MCF 10A (cell line): ENCODE data around the gene KCTD19. TPM values are rescaled to one million over a fixed set of nuclear protein-coding genes. Genes with fewer than 3 reads are reported as not detected.

Source experiments
- BruUV-seq: library from RNA; stranded (reverse); fragments of 400-500 nt; replicated peaks from 2 replicates; lab custom pipeline; 2021; lab: Mats Ljungman, UMichigan
- CTCF ChIA-PET: fragments of 300-600 bp; sonication (Branson Sonifier 250); formaldehyde crosslinking; extraction: SDS; loops from one replicate; lab custom pipeline; 2021; ENCODE audit warnings: antibody characterized with exemption, inconsistent platforms; lab: Yijun Ruan, JAX
- POLR2A ChIA-PET: fragments of 300-600, 350-650 bp; sonication (Branson Sonifier 250); formaldehyde crosslinking; extraction: SDS; loops from one replicate; lab custom pipeline; 2020; ENCODE audit warnings: antibody characterized with exemption, inconsistent platforms; lab: Yijun Ruan, JAX
- DNase-seq: peaks from one replicate; pipeline ENCODE4 v3.0.0-alpha.2; 2018; ENCODE audit not compliant: unreplicated experiment
- H3K27ac Mint-ChIP-seq: one replicate; pipeline ENCODE4 v1.8.0; 2022; ENCODE audit warnings: mild to moderate bottlenecking, low read depth, mixed read lengths; ENCODE audit not compliant: unreplicated experiment
- H3K27me3 Mint-ChIP-seq: one replicate; pipeline ENCODE4 v1.8.0; 2022; ENCODE audit warnings: mixed read lengths; ENCODE audit not compliant: insufficient read depth, unreplicated experiment
- H3K36me3 Mint-ChIP-seq: one replicate; pipeline ENCODE4 v1.8.0; 2022; ENCODE audit warnings: mild to moderate bottlenecking, moderate library complexity, mixed read lengths; ENCODE audit not compliant: insufficient read depth, unreplicated experiment
- H3K4me1 Mint-ChIP-seq: one replicate; pipeline ENCODE4 v1.8.0; 2022; ENCODE audit warnings: mixed read lengths; ENCODE audit not compliant: insufficient read depth, unreplicated experiment
- H3K4me3 Mint-ChIP-seq: one replicate; pipeline ENCODE4 v1.8.0; 2022; ENCODE audit warnings: mild to moderate bottlenecking, moderate library complexity, mixed read lengths; ENCODE audit not compliant: unreplicated experiment
- H3K9me3 Mint-ChIP-seq: one replicate; pipeline ENCODE4 v1.8.0; 2022; ENCODE audit warnings: mixed read lengths; ENCODE audit not compliant: unreplicated experiment
- CTCF ChIP-seq: fragments of 200-600 bp; IDR thresholded peaks from one replicate; pipeline ENCODE4 v1.8.0; 2022; ENCODE audit warnings: antibody characterized with exemption, mild to moderate bottlenecking; ENCODE audit not compliant: unreplicated experiment
- intact Hi-C: fragments of 100-400 bp; cut with micrococcal nuclease; formaldehyde crosslinking; loops from 2 replicates; pipeline ENCODE4 v1.14.1; 2022
- total RNA-seq: library from RNA; stranded (reverse); gene quantifications from 2 replicates; pipeline ENCODE4 v1.2.3, GENCODE V29; 2022

Gene KCTD19
- total RNA-seq, 1 experiment from 2014 or later = not detected

DNA sequence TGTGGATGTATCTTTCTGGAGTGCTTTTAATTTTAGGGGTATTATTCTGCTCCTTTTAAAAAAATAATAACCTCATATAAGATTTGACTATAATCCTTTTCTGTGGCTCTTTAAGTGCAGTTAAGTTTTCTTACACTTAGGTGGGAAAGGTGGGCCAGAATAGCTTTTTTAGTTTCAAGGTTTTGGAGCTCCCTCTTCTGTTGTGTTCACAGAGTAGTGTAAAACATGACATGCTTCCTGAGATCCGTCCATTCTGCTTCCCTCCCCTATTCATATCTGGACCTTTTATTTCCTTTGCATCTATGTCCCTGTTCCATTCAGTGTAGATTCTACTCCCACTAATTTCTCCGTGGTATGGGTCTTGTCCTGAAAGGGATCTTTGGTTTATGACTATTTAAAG lies 12.9 kb upstream of the KCTD19 start:
- no TSS peak for BruUV-seq
- no peaks in the 10 kb centered on the region for H3K4me1 Mint-ChIP-seq
- DNase-seq = peak; percentile 23
- no peak overlapping the region for H3K4me3 Mint-ChIP-seq
- H3K9me3 Mint-ChIP-seq = no peaks in the 10 kb centered on the region
- CTCF ChIA-PET = interaction anchor here (0.6 to 1.8 kb wide), 4 partner anchors 15 to 79 kb away, joined by 3 to 14 read pairs (median 4); no protein-coding TSS in a partner anchor
- peak; percentile 24 for TF ChIP-seq CTCF
- no peaks in the 10 kb centered on the region for H3K27me3 Mint-ChIP-seq
- H3K36me3 Mint-ChIP-seq = no peaks in the 10 kb centered on the region
- H3K27ac Mint-ChIP-seq = no peak overlapping the region
- POLR2A ChIA-PET = interaction anchor here (0.7 kb wide), 1 partner anchor 79 kb away, joined by 3 read pairs; no protein-coding TSS in a partner anchor
- intact Hi-C loops = loop anchor here (1.0 kb wide), 1 partner anchor 79 kb away; no protein-coding TSS in a partner anchor

- intact Hi-C loops = no loop called here
- H3K27me3 Mint-ChIP-seq = no peaks in the 10 kb centered on the region
- no peak overlapping the region for H3K4me3 Mint-ChIP-seq
- CTCF ChIA-PET = interaction anchor here (0.6 to 1.5 kb wide), 2 partner anchors 10 to 91 kb away, joined by 3 to 4 read pairs; partner anchors contain the start of genes KCTD19 and LRRC36
- H3K36me3 Mint-ChIP-seq = no peaks in the 10 kb centered on the region
- BruUV-seq = no TSS peak
- POLR2A ChIA-PET = no interaction called here
- H3K27ac Mint-ChIP-seq = no peak overlapping the region
- no peaks in the 10 kb centered on the region for H3K9me3 Mint-ChIP-seq
- H3K4me1 Mint-ChIP-seq = no peaks in the 10 kb centered on the region
- no peak for DNase-seq
- no peak for TF ChIP-seq CTCF
Observed at GRCh38 chr16:67336648-67337047, 10.1 kb upstream of the KCTD19 start.

- H3K36me3 Mint-ChIP-seq = no peaks in the 10 kb centered on the region
- H3K4me1 Mint-ChIP-seq = no peaks in the 10 kb centered on the region
- no peak for DNase-seq
- POLR2A ChIA-PET = no interaction called here
- intact Hi-C loops = no loop called here
- no TSS peak for BruUV-seq
- no peak for TF ChIP-seq CTCF
- no peak overlapping the region for H3K4me3 Mint-ChIP-seq
- CTCF ChIA-PET = interaction anchor here (0.6 to 1.5 kb wide), 2 partner anchors 10 to 92 kb away, joined by 3 to 4 read pairs; partner anchors contain the start of genes KCTD19 and LRRC36
- no peak overlapping the region for H3K27ac Mint-ChIP-seq
- H3K27me3 Mint-ChIP-seq = no peaks in the 10 kb centered on the region
- no peaks in the 10 kb centered on the region for H3K9me3 Mint-ChIP-seq
Observed at GRCh38 chr16:67336116-67336515, 9.6 kb upstream of the KCTD19 start.

GRCh38 chr16:67333315-67333714 lies 6.8 kb upstream of the KCTD19 start:
- no TSS peak for BruUV-seq
- POLR2A ChIA-PET = no interaction called here
- Mint-ChIP-seq H3K27me3 (no peaks in the 10 kb centered on the region), H3K4me1 (no peaks in the 10 kb centered on the region), H3K27ac (no peak overlapping the region), H3K9me3 (no peaks in the 10 kb centered on the region), H3K4me3 (no peak overlapping the region), H3K36me3 (no peaks in the 10 kb centered on the region)
- DNase-seq = no peak
- CTCF ChIA-PET = no interaction called here
- no peak for TF ChIP-seq CTCF
- intact Hi-C loops = no loop called here
